GM19463 (cell line): Measurements from ENCODE around the gene CYB5RL.
"Not testable (repeated sequence)": the region's sequence is repeated elsewhere in the genome, so short reads cannot be mapped to it uniquely, and the experiment has no call there.

Source experiments
- ATAC-seq: cut with Tn5 transposase; IDR thresholded peaks from one replicate; pipeline ENCODE4 v1.9.1; 2021; ENCODE audit warnings: mild to moderate bottlenecking, moderate library complexity; ENCODE audit not compliant: unreplicated experiment

Gene CYB5RL

GRCh38 chr1:54190526-54190925, 9.3 kb downstream of the CYB5RL start:
- no peak for ATAC-seq

DNA sequence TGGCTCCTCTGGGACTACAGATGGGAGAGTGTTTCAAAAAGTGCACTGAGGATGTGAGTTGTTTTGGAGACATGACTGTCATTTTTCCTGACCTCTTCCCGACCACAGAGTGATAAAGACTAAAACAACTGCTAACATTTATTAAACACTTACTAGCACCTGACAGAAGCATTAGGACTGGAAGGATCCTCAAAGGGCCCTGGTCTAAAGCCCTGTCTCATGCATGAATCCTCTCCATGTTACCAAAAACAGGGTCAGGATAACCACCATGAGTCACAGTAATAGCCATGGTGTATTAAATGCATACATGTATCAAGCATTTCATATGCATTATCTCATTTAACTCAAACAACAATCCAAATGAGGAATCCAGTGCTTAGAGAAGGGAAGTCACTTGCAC, 11.5 kb downstream of the CYB5RL start:
- no peak for ATAC-seq

- ATAC-seq, result no peak
These were observed 13.8 kb downstream of the CYB5RL start for GRCh38 chr1:54186056-54186455.

- ATAC-seq, result no peak
These were observed 19.0 kb downstream of the CYB5RL start for GRCh38 chr1:54180701-54181360.

GRCh38 chr1:54178296-54179070, 21.3 kb downstream of the CYB5RL start:
- no peak for ATAC-seq

DNA sequence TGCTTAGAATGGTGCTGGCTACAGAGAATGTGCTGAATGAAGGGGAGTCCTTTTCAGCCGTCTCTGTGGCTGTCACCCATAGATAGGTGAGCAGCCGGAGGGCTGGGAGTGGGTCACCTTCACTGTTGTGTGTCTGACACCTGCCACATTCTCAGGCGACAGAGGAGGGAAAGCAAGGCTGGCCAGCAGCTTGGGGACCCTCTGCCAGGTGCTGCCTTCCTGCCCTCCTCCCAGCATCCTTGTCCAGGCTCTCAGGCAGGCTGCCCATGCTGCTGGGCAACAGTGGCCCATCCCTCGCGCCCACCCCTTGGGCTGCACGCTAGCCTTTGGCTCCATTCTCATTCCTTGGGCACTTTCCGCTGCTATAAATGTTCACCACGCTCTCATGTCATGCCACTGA, 22.1 kb downstream of the CYB5RL start:
- ATAC-seq, result no peak

GRCh38 chr1:54176621-54177327, 23.1 kb downstream of the CYB5RL start:
- ATAC-seq, result no peak

- no peak for ATAC-seq
These were observed 25.7 kb downstream of the CYB5RL start for GRCh38 chr1:54174106-54174505.

- ATAC-seq, result no peak
These were observed 26.1 kb downstream of the CYB5RL start for GRCh38 chr1:54173681-54174080.

DNA sequence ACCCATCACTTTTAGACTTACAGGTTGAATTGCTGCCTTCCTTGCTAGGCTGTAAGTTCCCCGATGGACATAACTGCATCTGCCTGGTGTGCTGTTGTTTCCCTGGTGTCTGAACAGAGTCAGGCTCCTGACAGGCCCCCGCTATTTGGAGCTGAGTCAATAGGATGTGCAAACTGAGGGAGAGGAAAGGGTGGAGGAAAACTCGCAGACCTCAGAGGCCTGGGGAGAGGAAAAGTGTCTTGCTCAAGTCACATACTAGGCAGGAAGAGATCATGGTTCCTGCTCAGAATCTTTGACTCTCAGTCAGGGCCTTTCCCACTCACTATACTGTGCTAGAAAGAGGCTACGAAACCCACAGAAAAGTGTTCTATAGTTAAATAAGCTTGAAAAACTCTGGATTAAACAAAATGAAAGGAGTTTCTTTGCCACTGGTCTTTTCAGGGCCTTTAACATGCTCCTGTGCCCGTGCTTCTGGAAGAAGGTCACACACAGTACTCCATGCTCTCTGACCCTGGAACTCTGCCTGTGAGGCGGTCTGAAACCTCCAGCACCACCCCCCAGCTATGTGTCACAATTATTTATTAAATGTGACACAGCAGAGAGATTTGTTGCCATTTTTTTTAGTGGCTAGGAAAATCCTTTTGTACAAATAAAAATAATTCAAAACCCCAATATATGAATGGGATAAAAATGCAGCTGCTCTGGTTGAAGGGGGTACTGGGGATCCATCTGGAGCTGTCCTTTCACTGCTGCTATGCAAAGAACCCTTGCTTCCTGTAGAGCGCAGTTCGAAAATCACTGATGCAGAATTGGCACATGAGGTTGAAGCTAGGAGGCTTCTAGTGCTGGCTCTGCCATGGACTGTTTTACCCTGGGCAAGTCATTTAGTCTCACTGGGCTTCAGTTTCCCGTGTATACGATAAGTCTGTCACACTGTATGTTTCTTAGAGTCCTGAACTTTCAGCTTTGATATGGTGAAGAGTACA, 26.9 kb downstream of the CYB5RL start:
- no peak for ATAC-seq

DNA sequence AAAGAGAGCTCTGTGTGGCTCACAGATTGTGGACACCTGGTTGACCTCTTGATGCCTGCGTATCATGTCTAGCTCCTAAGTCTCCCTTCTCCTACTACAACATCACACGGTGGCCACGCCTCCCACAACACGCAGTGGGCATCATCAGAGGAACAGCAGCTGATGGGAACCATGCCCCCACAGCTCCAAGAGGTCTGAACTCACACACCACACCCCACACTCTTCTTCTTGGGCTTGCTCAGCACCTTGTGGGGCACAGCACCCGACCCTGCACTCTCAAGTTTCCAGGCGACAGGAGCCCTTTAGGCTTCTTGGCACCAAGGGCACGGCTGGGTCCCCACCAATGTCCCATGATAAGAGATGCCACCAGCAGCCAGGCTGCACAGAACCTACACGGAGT, 28.2 kb downstream of the CYB5RL start:
- ATAC-seq, result no peak

- ATAC-seq, result no peak
These were observed 28.8 kb downstream of the CYB5RL start for GRCh38 chr1:54171016-54171415.

DNA sequence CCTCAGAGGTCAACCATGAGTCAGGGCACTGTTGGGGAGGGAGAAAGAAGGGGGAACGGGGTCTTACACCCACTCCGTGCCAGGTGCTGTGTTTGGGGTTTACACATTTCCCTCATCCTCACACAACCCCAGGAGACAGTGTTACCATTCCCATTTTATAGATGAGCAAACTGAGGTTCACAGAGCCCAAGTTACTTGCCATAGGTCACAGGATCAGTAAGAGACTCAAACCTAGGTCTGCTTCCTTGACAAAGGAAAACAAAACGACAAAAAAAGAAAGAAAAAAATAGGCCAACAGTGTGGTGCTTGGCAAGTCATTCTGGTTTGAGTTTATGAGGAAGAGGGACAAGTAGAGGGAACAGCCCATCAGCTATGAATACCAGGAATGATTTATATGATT, 30.8 kb downstream of the CYB5RL start:
- no peak for ATAC-seq

- no peak for ATAC-seq
These were observed 31.4 kb downstream of the CYB5RL start for GRCh38 chr1:54168206-54168965.

GRCh38 chr1:54167422-54168139, 32.2 kb downstream of the CYB5RL start:
- no peak for ATAC-seq

DNA sequence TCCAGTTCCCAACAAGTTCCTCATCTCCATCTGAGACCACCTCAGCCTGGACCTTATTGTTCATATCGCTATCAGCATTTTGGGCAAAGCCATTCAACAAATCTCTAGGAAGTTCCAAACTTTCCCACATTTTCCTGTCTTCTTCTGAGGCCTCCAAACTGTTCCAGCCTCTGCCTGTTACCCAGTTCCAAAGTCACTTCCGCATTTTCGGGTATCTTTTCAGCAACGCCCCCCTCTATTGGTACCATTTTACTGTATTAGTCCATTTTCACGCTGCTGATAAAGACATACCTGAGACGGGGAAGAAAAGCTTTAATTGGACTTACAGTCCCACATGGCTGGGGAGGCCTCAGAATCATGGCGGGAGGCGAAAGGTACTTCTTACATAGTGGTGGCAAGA, 33.5 kb downstream of the CYB5RL start:
- not testable (repeated sequence) for ATAC-seq

DNA sequence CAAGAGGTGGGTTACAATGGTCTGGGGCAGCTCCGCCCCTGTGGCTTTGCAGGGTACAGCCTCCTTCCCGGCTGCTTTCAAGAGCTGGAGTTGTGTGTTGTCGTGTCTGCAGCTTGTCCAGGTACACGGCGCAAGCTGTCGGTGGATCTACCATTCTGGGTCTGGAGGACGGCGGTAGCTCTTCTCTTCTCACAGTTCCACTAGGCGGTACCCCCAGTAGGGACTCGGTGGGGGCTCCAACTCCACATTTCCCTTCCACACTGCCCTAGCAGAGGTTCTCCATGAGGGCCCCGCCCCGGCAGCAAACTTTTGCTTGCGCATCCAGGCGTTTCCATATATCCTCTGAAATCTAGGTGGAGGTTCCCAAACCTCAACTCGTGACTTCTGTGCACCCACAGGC, 34.7 kb downstream of the CYB5RL start:
- ATAC-seq, result no peak

DNA sequence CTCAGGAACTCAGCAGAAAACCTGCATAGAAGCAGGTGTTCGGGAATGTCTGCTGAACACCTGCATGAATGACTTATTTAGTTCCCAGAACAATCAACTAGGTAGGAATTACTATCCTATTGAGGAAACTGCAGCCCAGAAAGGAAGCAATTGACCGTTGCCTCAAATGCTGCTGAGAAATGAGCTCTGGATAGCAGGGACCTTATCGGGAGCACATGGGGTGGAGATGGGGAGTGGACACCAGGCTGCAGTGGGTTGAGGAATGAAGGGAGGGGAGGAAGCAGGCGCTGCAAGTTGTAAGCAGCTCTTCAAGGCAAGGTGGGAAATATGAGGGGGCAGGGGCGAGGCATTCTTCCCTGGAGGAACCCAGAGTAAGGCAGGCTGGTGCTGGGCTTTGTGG, 36.3 kb downstream of the CYB5RL start:
- ATAC-seq, result no peak

- ATAC-seq, result no peak
These were observed 36.8 kb downstream of the CYB5RL start for GRCh38 chr1:54163051-54163450.
